IMR-90 (cell line): ENCODE data around the gene GLIS1. TPM values are rescaled to one million over a fixed set of nuclear protein-coding genes. Genes with fewer than 3 reads are reported as not detected.

Experiments
- ATAC-seq: fragments of 200-7000 bp; cut with Tn5 transposase; 2 replicates; pipeline ENCODE4 v1.9.1; 2020; ENCODE audit warnings: low read depth, mild to moderate bottlenecking, moderate library complexity
- BruUV-seq: library from RNA; stranded (reverse); fragments of 400-500 nt; replicated peaks from 2 replicates; lab custom pipeline; 2021; lab: Mats Ljungman, UMichigan
- CTCF ChIA-PET: fragments of 300-600 bp; formaldehyde crosslinking; extraction: SDS; loops from one replicate; lab custom pipeline; 2021; ENCODE audit warnings: antibody characterized with exemption; lab: Yijun Ruan, JAX
- POLR2A ChIA-PET: fragments of 300-600 bp; sonication (Branson Sonifier 250); formaldehyde crosslinking; loops from one replicate; lab custom pipeline; 2022; ENCODE audit warnings: antibody characterized with exemption; ENCODE audit not compliant: unreplicated experiment; lab: Charles Lee
- DNase-seq: peaks from one replicate; pipeline ENCODE4 v3.0.0; 2013
- H2AFZ ChIP-seq: replicated peaks from 2 replicates; pipeline ENCODE3; 2013; ENCODE audit warnings: low read length, mild to moderate bottlenecking; ENCODE audit not compliant: poor library complexity
- H2AK5ac ChIP-seq: 2 replicates; pipeline ENCODE4 v1.6.1; 2013; ENCODE audit warnings: low read depth, low read length, inconsistent platforms
- H2AK9ac ChIP-seq: replicated peaks from 2 replicates; pipeline ENCODE3; 2013; ENCODE audit warnings: mild to moderate bottlenecking, low read depth, low read length, moderate library complexity; ENCODE audit not compliant: poor library complexity
- H2BK120ac ChIP-seq: 2 replicates; pipeline ENCODE4 v1.6.1; 2013; ENCODE audit warnings: low read depth, low read length, inconsistent platforms
- H2BK15ac ChIP-seq: 3 replicates; pipeline ENCODE4 v1.6.1; 2013; ENCODE audit warnings: low read depth, low read length, inconsistent platforms
- H2BK20ac ChIP-seq: 2 replicates; pipeline ENCODE4 v1.6.1; 2013; ENCODE audit warnings: low read depth, mild to moderate bottlenecking, inconsistent platforms, low read length, moderate library complexity
- H2BK5ac ChIP-seq: 2 replicates; pipeline ENCODE4 v1.6.1; 2013; ENCODE audit warnings: mild to moderate bottlenecking, low read depth, low read length, inconsistent platforms; ENCODE audit not compliant: poor library complexity, severe bottlenecking
- H3K14ac ChIP-seq: replicated peaks from 2 replicates; pipeline ENCODE4 v1.6.1; 2013; ENCODE audit warnings: low read depth, low read length, inconsistent platforms
- H3K18ac ChIP-seq: 2 replicates; pipeline ENCODE4 v1.6.1; 2013; ENCODE audit warnings: low read depth, low read length, control low read depth
- H3K23ac ChIP-seq: 2 replicates; pipeline ENCODE4 v1.6.1; 2013; ENCODE audit warnings: low read depth, low read length, inconsistent platforms
- H3K27ac ChIP-seq: 2 replicates; pipeline ENCODE4 v1.5.1; 2013; ENCODE audit warnings: mild to moderate bottlenecking, control low read depth, low read length; ENCODE audit not compliant: insufficient read depth
- H3K27me3 ChIP-seq: 2 replicates; pipeline ENCODE4 v1.6.1; 2013; ENCODE audit warnings: low read length; ENCODE audit not compliant: control insufficient read depth, insufficient read depth
- H3K36me3 ChIP-seq: 2 replicates; pipeline ENCODE4 v1.6.1; 2013; ENCODE audit warnings: low read length, mixed read lengths; ENCODE audit not compliant: control insufficient read depth, insufficient read depth
- H3K4ac ChIP-seq: 2 replicates; pipeline ENCODE4 v1.6.1; 2013; ENCODE audit warnings: low read depth, low read length, inconsistent platforms
- H3K4me1 ChIP-seq: 2 replicates; pipeline ENCODE4 v1.6.1; 2013; ENCODE audit warnings: low read length, mixed read lengths; ENCODE audit not compliant: control insufficient read depth, insufficient read depth
- H3K4me2 ChIP-seq: 2 replicates; pipeline ENCODE4 v1.6.1; 2013; ENCODE audit warnings: low read depth, mild to moderate bottlenecking, control low read depth, low read length, moderate library complexity
- H3K4me3 ChIP-seq: 2 replicates; pipeline ENCODE4 v1.5.1; 2013; ENCODE audit warnings: low read depth, mild to moderate bottlenecking, control low read depth, low read length, moderate library complexity; ENCODE audit not compliant: insufficient read depth
- H3K56ac ChIP-seq: 2 replicates; pipeline ENCODE4 v1.6.1; 2013; ENCODE audit warnings: low read length, inconsistent platforms; ENCODE audit not compliant: insufficient read depth; ENCODE audit errors: extremely low read depth
- H3K79me1 ChIP-seq, 2 experiments: 2 replicates each; pipeline ENCODE4 v1.6.1; 2013; ENCODE audit warnings: low read length in 2 of 2, inconsistent platforms in 1 of 2, low read depth in 1 of 2
- H3K9ac ChIP-seq: 2 replicates; pipeline ENCODE4 v1.6.1; 2013; ENCODE audit warnings: low read depth, low read length, control low read depth
- H3K9me1 ChIP-seq: 2 replicates; pipeline ENCODE4 v1.6.1; 2013; ENCODE audit warnings: low read length, inconsistent platforms; ENCODE audit not compliant: insufficient read depth
- H3K9me3 ChIP-seq: 2 replicates; pipeline ENCODE4 v1.6.1; 2013; ENCODE audit warnings: low read length; ENCODE audit not compliant: control insufficient read depth, insufficient read depth
- H4K20me1 ChIP-seq: 2 replicates; pipeline ENCODE4 v1.6.1; 2013; ENCODE audit warnings: low read length, inconsistent platforms; ENCODE audit not compliant: insufficient read depth
- H4K5ac ChIP-seq: 2 replicates; pipeline ENCODE4 v1.6.1; 2013; ENCODE audit warnings: mild to moderate bottlenecking, low read depth, low read length, control low read depth
- H4K8ac ChIP-seq, 2 experiments: 2 replicates each; pipeline ENCODE4 v1.6.1; 2013; ENCODE audit warnings: low read depth in 2 of 2, low read length in 2 of 2, control low read depth in 1 of 2, inconsistent platforms in 1 of 2
- H4K91ac ChIP-seq: 2 replicates; pipeline ENCODE4 v1.6.1; 2013; ENCODE audit warnings: low read depth, low read length, inconsistent platforms; ENCODE audit not compliant: insufficient read depth
- CEBPB ChIP-seq: IDR thresholded peaks from 2 replicates; pipeline ENCODE4 v1.6.1; 2012; ENCODE audit warnings: low read depth, low read length, improper control_type of control experiment
- NFE2L2 ChIP-seq: fragments of 150-350 bp; IDR thresholded peaks from 2 replicates; pipeline ENCODE4 v1.6.1; 2016; ENCODE audit warnings: low read depth, mild to moderate bottlenecking, low read length
- WGBS, 2 experiments: methylation state at CpG; one replicate each; pipeline versions ENCODE4 v1.1.5 to v1.1.7; 2013; ENCODE audit warnings: missing lambda C conversion rate in 2 of 2; ENCODE audit not compliant: insufficient read length in 1 of 2; ENCODE audit errors: extremely low coverage in 2 of 2; 5-methylcytosine and 5-hydroxymethylcytosine counted together
- dilution Hi-C: fragments of 300-500 bp; cut with HindIII; formaldehyde crosslinking; loops from one replicate; pipeline ENCODE4 v1.14.3; 2018; ENCODE audit warnings: low sequenced_read_pairs; ENCODE audit not compliant: unreplicated experiment
- in situ Hi-C: fragments of 300-500 bp; cut with MboI; formaldehyde crosslinking; loops from 3 replicates; pipeline ENCODE4 v1.14.3; 2019; ENCODE audit warnings: low sequenced_read_pairs, inconsistent platforms, mixed read lengths
- intact Hi-C: fragments of 100-400 bp; cut with micrococcal nuclease; formaldehyde crosslinking; loops from 2 replicates; pipeline ENCODE4 v1.10.0; 2022
- polyA plus RNA-seq, 3 experiments: library from polyadenylated mRNA; depleted of rRNA; stranded (reverse); fragments of >200 nt; gene quantifications; 2 replicates each; pipeline ENCODE4 v1.2.3, GENCODE V29; 2012; ENCODE audit warnings: low replicate concordance in 1 of 3
- total RNA-seq: library from RNA; depleted of rRNA; stranded (reverse); fragments of >200 nt; gene quantifications from 2 replicates; pipeline ENCODE4 v1.2.3, GENCODE V29; 2012

Gene GLIS1
- total and polyA plus RNA-seq, 2 of the 4 experiments (the other 2 are of a cell fraction): 0.18 to 2.3 TPM

DNA sequence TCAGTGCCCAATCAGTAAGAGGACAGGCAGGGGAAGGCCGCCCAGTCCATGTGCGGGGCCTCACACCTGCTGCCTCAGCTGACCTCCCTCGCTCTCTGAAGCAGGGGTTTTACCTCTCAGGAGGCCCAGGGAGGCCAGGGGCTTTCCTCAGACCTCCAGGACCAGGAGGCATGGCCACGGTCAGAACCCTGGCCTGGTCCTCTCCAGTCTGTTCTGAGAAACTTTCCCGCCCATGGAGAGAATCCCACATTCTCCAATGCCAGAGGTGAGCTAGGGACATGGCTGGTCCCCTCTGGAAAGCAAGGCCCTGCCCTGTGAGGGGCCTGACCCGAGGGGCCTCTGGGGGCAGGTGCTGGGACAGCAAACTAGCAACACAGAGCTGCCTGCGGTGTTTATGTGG, 211.6 kb downstream of the GLIS1 start:
- H3K18ac ChIP-seq: no peak overlapping the region; the same call in 1 of the 2 replicates
- intact Hi-C loops (no loop called here), in situ Hi-C loops (no loop called here), dilution Hi-C loops (no loop called here)
- no peak overlapping the region for H3K9ac ChIP-seq
- ChIA-PET CTCF (interaction anchor here (0.9 kb wide), 1 partner anchor 227 kb away, joined by 3 read pairs; no protein-coding TSS in a partner anchor), POLR2A (no interaction called here)
- H2BK20ac ChIP-seq: no peak overlapping the region
- 0 out of 2 replicates have a peak overlapping the region, but pooled peaks have one; percentile 53 for H3K4ac ChIP-seq
- H4K8ac ChIP-seq: peak overlapping the region in 1 of 2 experiments; percentile 54; a peak in 2 of 4 replicates
- H3K4me2 ChIP-seq: no peak overlapping the region
- H2AFZ ChIP-seq: peak overlapping the region; percentile 80
- no peak overlapping the region for H2BK120ac ChIP-seq
- H2AK5ac ChIP-seq: peak overlapping the region; percentile 20; the same call in 1 of the 2 replicates
- H3K9me1 ChIP-seq: peaks cover 7% of the 10 kb centered on the region
- no peak overlapping the region; the same call in 1 of the 2 replicates for H4K91ac ChIP-seq
- H2BK15ac ChIP-seq: no peak overlapping the region
- peaks cover 16% of the 10 kb centered on the region for H3K4me1 ChIP-seq
- no TSS peak for BruUV-seq
- H3K23ac ChIP-seq: 0 out of 2 replicates have a peak overlapping the region, but pooled peaks have one; percentile 24
- H2BK5ac ChIP-seq: no peak overlapping the region
- TF ChIP-seq NFE2L2: no peak
- TF ChIP-seq CEBPB: no peak
- H3K36me3 ChIP-seq: no peaks in the 10 kb centered on the region; the same call in 1 of the 2 replicates
- no peak overlapping the region for H3K14ac ChIP-seq
- H3K56ac ChIP-seq: no peak overlapping the region
- no peak overlapping the region for H2AK9ac ChIP-seq
- ATAC-seq (no peak), DNase-seq (no peak)
- WGBS, 2 experiments: 100% methylated on average over 4 of the region's 7 CpGs; no CpG with 5 or more reads in 1 of the 2 experiments
- no peaks in the 10 kb centered on the region; a peak in 1 of 4 replicates for H3K79me1 ChIP-seq
- H3K9me3 ChIP-seq: no peaks in the 10 kb centered on the region
- no peak overlapping the region for H3K4me3 ChIP-seq
- no peaks in the 10 kb centered on the region for H4K20me1 ChIP-seq
- no peak overlapping the region for H4K5ac ChIP-seq
- H3K27ac ChIP-seq: no peak overlapping the region
- no peaks in the 10 kb centered on the region for H3K27me3 ChIP-seq
